IPS DF 6.9 (cell line): Measurements from ENCODE around the gene RAB28.

Source experiments
- DNase-seq: peaks from one replicate; pipeline ENCODE4 v3.0.0-alpha.2; 2013; ENCODE audit warnings: low read depth, low spot score
- H3K27ac ChIP-seq: one replicate; pipeline ENCODE4 v1.5.1; 2013; ENCODE audit warnings: low read length, control low read depth
- H3K27me3 ChIP-seq: 2 replicates; pipeline ENCODE4 v1.6.1; 2013; ENCODE audit warnings: mild to moderate bottlenecking, low read length; ENCODE audit not compliant: control insufficient read depth, insufficient read depth
- H3K36me3 ChIP-seq: 2 replicates; pipeline ENCODE4 v1.6.1; 2013; ENCODE audit warnings: low read length; ENCODE audit not compliant: control insufficient read depth, insufficient read depth
- H3K4me1 ChIP-seq: 2 replicates; pipeline ENCODE4 v1.6.1; 2013; ENCODE audit warnings: low read length; ENCODE audit not compliant: control insufficient read depth, insufficient read depth
- H3K4me3 ChIP-seq: 2 replicates; pipeline ENCODE4 v1.5.1; 2013; ENCODE audit warnings: mild to moderate bottlenecking, low read length
- H3K9me3 ChIP-seq: 2 replicates; pipeline ENCODE4 v1.6.1; 2013; ENCODE audit warnings: low read length, inconsistent platforms; ENCODE audit not compliant: control insufficient read depth, insufficient read depth
- WGBS: extraction: QIAGEN DNeasy Blood & Tissue Kit; methylation state at CpG from one replicate; pipeline ENCODE4 v1.1.7; 2013; ENCODE audit warnings: mixed read lengths, missing lambda C conversion rate; ENCODE audit not compliant: insufficient read length, insufficient coverage; 5-methylcytosine and 5-hydroxymethylcytosine counted together

RAB28 gene

DNA sequence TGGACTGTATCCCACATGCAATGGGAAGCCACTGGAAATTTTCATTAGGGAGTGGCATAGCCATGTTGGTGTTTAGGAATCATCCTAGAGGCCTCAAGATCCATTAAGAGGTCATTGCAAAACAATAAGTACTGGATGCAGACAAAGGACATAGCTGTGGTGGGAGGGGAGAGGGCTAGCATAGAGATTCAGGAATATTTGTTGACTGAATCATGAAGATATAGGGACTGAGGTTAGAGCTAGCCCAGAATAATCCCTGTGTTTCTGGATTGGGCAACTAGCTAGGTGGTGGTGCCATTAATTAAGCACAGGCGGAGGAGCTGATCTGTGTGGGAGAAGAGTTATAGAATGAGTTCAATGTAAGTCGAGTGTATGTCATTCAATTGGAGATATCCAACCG, 135.0 kb downstream of the RAB28 start:
- H3K27me3 ChIP-seq = no peaks in the 10 kb centered on the region
- no peak for DNase-seq
- H3K27ac ChIP-seq = no peak overlapping the region
- H3K9me3 ChIP-seq = no peaks in the 10 kb centered on the region
- H3K4me3 ChIP-seq = no peak overlapping the region
- no peaks in the 10 kb centered on the region; the same call in 1 of the 2 replicates for H3K4me1 ChIP-seq
- no peaks in the 10 kb centered on the region for H3K36me3 ChIP-seq
- WGBS = no CpG with 5 or more reads among the region's 3 CpGs

DNA sequence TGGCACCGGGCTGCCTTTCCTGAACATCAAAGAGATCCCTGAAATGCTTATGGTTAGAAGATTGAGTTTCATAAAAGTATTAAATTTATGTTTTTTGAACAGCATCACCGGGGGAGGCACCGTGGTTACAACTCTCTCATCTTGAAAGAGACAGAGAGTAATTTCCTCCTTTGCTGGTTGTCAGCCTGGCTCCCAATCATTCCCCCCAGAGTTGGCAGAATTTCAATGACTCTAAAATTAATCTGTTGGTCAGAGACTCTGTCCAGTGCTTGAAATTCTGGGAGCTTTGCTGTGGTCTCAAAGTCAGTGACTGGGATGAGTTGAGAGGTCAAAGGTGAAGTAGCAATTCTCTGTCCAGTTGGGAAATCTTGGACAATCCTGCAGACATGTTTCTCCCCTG, 135.9 kb downstream of the RAB28 start:
- H3K4me3 ChIP-seq = no peak overlapping the region
- no peak for DNase-seq
- no peaks in the 10 kb centered on the region for H3K36me3 ChIP-seq
- no CpG with 5 or more reads among the region's 3 CpGs for WGBS
- H3K9me3 ChIP-seq = no peaks in the 10 kb centered on the region
- no peaks in the 10 kb centered on the region; the same call in 1 of the 2 replicates for H3K4me1 ChIP-seq
- H3K27ac ChIP-seq = no peak overlapping the region
- no peaks in the 10 kb centered on the region for H3K27me3 ChIP-seq

DNA sequence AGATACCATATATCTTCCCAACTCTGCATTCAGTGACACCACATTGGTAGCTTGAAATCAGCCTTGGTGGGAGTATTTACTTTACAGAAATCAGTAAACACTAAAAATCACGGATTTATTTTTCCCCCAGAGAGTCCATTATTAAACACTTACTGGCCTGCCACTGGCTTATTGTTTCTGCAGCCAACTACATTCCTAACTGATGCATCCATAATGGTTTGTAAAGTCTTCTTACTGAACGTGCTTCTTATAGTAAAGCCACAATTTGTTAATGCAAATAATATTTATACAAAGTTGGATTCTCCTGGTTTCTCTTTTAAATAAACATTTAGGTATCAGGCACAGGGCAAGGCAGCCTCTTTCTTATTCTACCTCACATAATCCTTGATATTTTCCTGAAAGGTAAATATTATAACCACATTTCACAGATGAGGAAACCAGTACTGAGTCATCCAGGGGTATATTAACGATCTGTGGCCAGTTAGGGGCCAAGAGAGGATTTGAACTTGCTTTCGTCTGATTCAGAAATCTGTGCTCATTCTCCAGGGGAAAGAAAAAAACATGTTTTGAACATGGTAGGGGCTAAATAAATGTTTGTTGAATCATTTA, 136.5 kb downstream of the RAB28 start:
- H3K4me3 ChIP-seq = no peak overlapping the region
- H3K36me3 ChIP-seq = no peaks in the 10 kb centered on the region
- no peak for DNase-seq
- WGBS = no CpG with 5 or more reads among the region's 4 CpGs
- no peaks in the 10 kb centered on the region for H3K27me3 ChIP-seq
- no peaks in the 10 kb centered on the region for H3K9me3 ChIP-seq
- H3K4me1 ChIP-seq = no peaks in the 10 kb centered on the region; the same call in 1 of the 2 replicates
- H3K27ac ChIP-seq = no peak overlapping the region

DNA sequence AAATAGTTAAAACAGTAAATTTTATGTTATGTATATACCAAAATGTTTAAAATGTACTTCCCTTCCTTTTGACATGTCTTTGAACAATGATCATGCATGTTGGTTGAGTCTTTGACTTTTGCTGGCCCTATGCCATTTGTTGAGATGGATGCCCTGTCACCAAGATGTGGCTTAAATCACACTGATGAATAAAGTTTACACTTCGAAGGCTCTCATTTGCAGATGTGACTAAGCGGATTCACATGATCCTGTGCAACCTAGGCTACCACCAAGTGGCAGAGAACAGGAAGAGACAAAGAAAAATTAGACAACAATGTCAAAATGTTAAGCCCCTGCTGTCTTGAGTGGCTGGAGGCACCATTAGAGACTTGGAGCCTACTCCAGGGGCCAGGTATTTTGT, 139.9 kb downstream of the RAB28 start:
- no peak overlapping the region for H3K27ac ChIP-seq
- DNase-seq = no peak
- H3K27me3 ChIP-seq = no peaks in the 10 kb centered on the region
- H3K4me1 ChIP-seq = no peaks in the 10 kb centered on the region; the same call in 1 of the 2 replicates
- H3K9me3 ChIP-seq = no peaks in the 10 kb centered on the region
- H3K4me3 ChIP-seq = no peak overlapping the region
- WGBS = no CpG with 5 or more reads among the region's 2 CpGs
- H3K36me3 ChIP-seq = no peaks in the 10 kb centered on the region

DNA sequence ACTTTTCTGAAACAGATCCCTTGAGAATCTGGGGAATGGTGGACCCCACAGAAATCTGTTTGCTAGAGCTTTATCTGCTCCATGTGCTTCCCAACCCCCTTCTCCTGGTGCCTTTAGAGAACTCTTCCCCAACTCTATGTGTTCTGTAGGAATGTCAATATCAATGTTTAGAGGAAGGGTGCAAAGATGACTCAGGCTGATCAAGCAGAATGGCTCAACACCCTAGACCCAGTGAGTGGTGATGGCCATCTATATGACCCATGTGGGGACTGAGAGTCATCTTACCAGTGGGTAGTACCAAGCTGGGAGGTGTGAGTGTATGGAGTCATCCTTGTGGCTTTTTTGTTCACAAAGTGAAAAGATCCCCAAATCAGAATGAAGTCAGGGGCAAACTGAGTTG, 143.5 kb downstream of the RAB28 start:
- H3K27me3 ChIP-seq = no peaks in the 10 kb centered on the region
- no peaks in the 10 kb centered on the region for H3K9me3 ChIP-seq
- no peak overlapping the region for H3K27ac ChIP-seq
- DNase-seq = no peak
- no peak overlapping the region for H3K4me3 ChIP-seq
- no peaks in the 10 kb centered on the region for H3K36me3 ChIP-seq
- no peaks in the 10 kb centered on the region for H3K4me1 ChIP-seq

DNA sequence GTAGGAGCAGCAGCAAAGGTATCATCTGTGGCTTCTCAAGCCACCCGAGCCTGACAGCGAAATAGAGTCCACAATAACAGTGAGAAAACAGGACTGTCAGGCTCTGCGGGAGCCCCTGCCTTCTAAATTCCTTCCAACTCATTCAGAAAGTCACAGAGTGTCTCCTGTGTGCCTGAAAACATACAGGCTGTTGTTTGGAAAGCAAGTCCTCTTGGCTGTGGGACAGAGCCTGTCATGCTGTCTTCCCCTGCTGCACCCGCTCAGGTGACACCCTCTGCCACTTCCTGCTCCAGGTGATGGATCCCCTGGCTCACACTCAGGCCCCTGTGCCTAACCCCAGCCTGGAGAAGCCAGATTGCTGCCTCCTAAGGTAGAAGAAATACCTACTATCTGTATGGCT, 152.3 kb downstream of the RAB28 start:
- no peaks in the 10 kb centered on the region for H3K9me3 ChIP-seq
- H3K27me3 ChIP-seq = no peaks in the 10 kb centered on the region
- H3K4me1 ChIP-seq = no peaks in the 10 kb centered on the region
- H3K27ac ChIP-seq = no peak overlapping the region
- H3K36me3 ChIP-seq = no peaks in the 10 kb centered on the region
- DNase-seq = no peak
- no peak overlapping the region for H3K4me3 ChIP-seq
- no CpG with 5 or more reads among the region's 4 CpGs for WGBS

DNA sequence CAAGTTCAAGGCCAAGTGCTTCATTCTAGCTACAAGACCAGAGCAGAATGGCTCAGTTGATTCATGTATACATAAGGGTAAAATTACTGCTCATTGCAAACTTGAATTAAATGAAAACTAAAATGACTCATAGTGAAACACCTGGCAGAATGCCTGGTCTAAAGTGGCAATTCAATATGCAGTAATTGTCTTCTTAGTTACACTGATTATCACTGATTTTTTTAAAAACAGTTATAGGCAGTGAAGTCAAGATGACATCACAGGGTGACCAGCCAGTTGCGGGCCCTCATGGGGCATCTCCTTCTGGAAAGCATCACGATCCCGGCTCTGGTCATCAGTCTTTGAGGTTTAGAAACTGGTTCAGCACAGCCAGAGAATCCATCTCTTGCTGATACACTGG, 154.2 kb downstream of the RAB28 start:
- H3K27me3 ChIP-seq = no peaks in the 10 kb centered on the region

DNA sequence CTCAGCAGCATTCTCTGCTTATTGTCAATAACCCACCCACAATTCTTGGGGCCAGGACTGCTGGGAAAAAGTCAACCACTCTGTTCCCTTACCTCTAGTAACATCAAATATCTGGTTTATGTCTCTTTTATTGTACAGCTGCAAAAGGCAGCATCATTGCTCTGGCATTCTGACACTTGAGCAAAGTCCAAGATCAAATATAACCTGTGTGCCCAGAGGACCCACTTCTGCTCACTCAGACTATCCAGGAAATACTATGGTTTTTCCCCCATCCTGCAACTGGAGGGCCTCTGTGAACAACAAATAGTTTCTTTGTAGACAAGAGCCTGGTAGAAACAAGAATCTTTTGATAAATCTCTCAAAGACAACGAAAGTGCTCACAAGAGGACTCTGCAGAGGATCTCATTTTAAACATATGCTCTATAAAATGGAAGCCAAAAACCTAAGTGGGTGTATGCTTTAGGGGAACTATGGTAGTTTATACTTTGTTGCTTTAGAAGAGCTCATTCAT, 154.7 kb downstream of the RAB28 start:
- H3K27ac ChIP-seq = no peak overlapping the region
- H3K9me3 ChIP-seq = no peaks in the 10 kb centered on the region
- H3K36me3 ChIP-seq = no peaks in the 10 kb centered on the region
- DNase-seq = no peak
- H3K4me1 ChIP-seq = no peaks in the 10 kb centered on the region
- H3K27me3 ChIP-seq = no peaks in the 10 kb centered on the region
- WGBS = no CpG with 5 or more reads among the region's 1 CpG
- H3K4me3 ChIP-seq = no peak overlapping the region

More for the DNA sequence above, 154.2 kb downstream of the RAB28 start:
- Histone ChIP-seq H3K4me1 (no peaks in the 10 kb centered on the region), H3K4me3 (no peak overlapping the region), H3K27ac (no peak overlapping the region), H3K36me3 (no peaks in the 10 kb centered on the region), H3K9me3 (no peaks in the 10 kb centered on the region)
- no peak for DNase-seq
- no CpG with 5 or more reads among the region's 3 CpGs for WGBS

DNA sequence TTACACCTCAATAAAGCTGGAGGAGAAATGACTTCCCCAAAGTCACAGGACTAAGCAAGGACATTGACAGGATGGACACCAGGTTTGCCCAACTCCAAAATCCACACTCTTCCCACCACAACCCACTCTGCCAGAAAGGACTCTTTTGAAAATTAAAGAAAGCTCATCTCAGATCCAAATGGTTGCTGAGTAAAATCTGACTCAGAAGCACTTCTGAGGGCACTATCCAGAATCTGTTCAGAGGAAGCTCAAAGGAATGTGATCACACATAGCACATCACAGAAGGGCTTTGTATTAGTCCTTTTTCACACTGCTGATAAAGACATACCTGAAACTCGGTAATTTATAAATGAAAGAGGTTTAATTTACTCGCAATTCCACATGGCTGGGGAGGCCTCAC, 155.5 kb downstream of the RAB28 start:
- Histone ChIP-seq H3K36me3 (no peaks in the 10 kb centered on the region), H3K4me3 (no peak overlapping the region), H3K27me3 (no peaks in the 10 kb centered on the region), H3K4me1 (peaks cover 3% of the 10 kb centered on the region; the same call in 1 of the 2 replicates), H3K27ac (no peak overlapping the region), H3K9me3 (no peaks in the 10 kb centered on the region)
- DNase-seq = no peak
- no CpG with 5 or more reads among the region's 2 CpGs for WGBS

DNA sequence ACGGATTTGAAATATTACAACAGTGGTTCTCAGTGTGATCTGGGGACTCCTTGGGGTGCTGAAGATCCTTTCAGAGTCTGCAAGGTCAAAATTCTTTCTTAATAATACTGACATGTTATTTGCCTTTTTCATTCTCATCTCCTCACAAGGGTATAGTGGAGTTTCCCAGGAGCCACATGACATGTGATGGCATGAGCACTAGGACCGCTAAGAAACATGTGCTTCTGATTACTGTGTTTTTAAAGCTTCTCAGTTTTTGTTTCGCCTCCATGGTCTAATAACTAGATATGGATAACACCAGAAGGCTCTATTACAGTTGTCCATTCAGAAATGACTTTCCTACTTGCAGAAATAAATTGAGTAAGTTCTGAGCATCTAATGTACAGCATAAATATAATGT, 156.1 kb downstream of the RAB28 start:
- no peaks in the 10 kb centered on the region for H3K36me3 ChIP-seq
- no peaks in the 10 kb centered on the region for H3K9me3 ChIP-seq
- DNase-seq = no peak
- WGBS = no CpG with 5 or more reads among the region's 3 CpGs
- H3K27ac ChIP-seq = no peak overlapping the region
- peaks cover 3% of the 10 kb centered on the region; the same call in 1 of the 2 replicates for H3K4me1 ChIP-seq
- H3K4me3 ChIP-seq = no peak overlapping the region
- H3K27me3 ChIP-seq = no peaks in the 10 kb centered on the region

DNA sequence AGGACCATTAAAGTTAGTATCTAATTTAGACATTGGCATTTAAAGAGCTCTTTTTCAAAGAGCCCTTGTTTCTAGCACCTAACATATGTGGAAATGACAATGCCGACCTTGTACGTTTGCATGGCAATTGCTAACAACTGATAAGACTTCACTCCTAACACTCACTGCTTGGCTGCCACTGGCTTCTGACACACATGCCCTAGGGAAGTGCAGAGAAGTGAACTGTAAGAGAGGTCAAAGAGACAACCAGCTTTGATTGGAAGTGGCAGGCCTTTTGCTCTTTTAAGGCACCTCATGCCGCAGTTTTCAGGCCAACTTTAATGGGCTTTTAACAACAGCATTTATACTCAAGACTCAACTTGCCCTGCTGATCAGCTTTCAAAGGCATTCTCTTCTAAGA, 158.4 kb downstream of the RAB28 start:
- peaks cover 3% of the 10 kb centered on the region; the same call in 1 of the 2 replicates for H3K4me1 ChIP-seq
- no peaks in the 10 kb centered on the region for H3K9me3 ChIP-seq
- 0 out of 2 replicates have a peak, but pooled peaks cover 2% of the 10 kb centered on the region for H3K36me3 ChIP-seq
- no peak overlapping the region for H3K4me3 ChIP-seq
- DNase-seq = no peak
- H3K27ac ChIP-seq = no peak overlapping the region
- no peaks in the 10 kb centered on the region for H3K27me3 ChIP-seq
- no CpG with 5 or more reads among the region's 3 CpGs for WGBS
